WTC11 (cell line): ENCODE data around the gene COL4A2. TPM values are rescaled to one million over a fixed set of nuclear protein-coding genes. Genes with fewer than 3 reads are reported as not detected.

Experiments
- ATAC-seq: fragments of 200-7000 bp; cut with Tn5 transposase; 2 replicates; pipeline ENCODE4 v1.10.0; 2021; ENCODE audit warnings: mild to moderate bottlenecking, moderate library complexity
- CTCF ChIA-PET: fragments of 300-600 bp; sonication (Branson Sonifier 250); formaldehyde crosslinking; loops from one replicate; lab custom pipeline; 2021; ENCODE audit warnings: antibody characterized with exemption; lab: Charles Lee
- POLR2A ChIA-PET: fragments of 350-600 bp; sonication (Branson Sonifier 250); formaldehyde crosslinking; loops from one replicate; lab custom pipeline; 2021; ENCODE audit warnings: antibody characterized with exemption; lab: Charles Lee
- DNase-seq: peaks from one replicate; pipeline ENCODE4 v3.0.0; 2021; ENCODE audit warnings: low spot score
- H3K27ac Mint-ChIP-seq: 2 replicates; pipeline ENCODE4 v1.8.0; 2021; ENCODE audit warnings: mixed read lengths
- H3K27me3 Mint-ChIP-seq: 2 replicates; pipeline ENCODE4 v1.8.0; 2021; ENCODE audit warnings: low read depth, mild to moderate bottlenecking, moderate library complexity, mixed read lengths
- H3K36me3 Mint-ChIP-seq: 2 replicates; pipeline ENCODE4 v1.8.0; 2021; ENCODE audit warnings: mixed read lengths
- H3K4me1 Mint-ChIP-seq: 2 replicates; pipeline ENCODE4 v1.8.0; 2022; ENCODE audit warnings: mixed read lengths
- H3K4me3 Mint-ChIP-seq: 2 replicates; pipeline ENCODE4 v1.8.0; 2021; ENCODE audit warnings: mild to moderate bottlenecking, moderate library complexity, mixed read lengths
- H3K9me3 Mint-ChIP-seq: 2 replicates; pipeline ENCODE4 v1.8.0; 2021; ENCODE audit warnings: mixed read lengths
- CBFB ChIP-seq: sonication (generic); formaldehyde crosslinking; IDR thresholded peaks from 2 replicates; pipeline ENCODE4 v1.8.1; 2022; ENCODE audit warnings: mild to moderate bottlenecking, low read depth, missing genetic modification reagents
- CREB1 ChIP-seq: sonication (generic); formaldehyde crosslinking; IDR thresholded peaks from 2 replicates; pipeline ENCODE4 v1.8.0; 2023; ENCODE audit warnings: mild to moderate bottlenecking, missing genetic modification reagents
- FOXJ3 ChIP-seq: sonication (generic); formaldehyde crosslinking; IDR thresholded peaks from 2 replicates; pipeline ENCODE4 v1.9.0; 2021; ENCODE audit warnings: missing genetic modification reagents, mild to moderate bottlenecking, borderline replicate concordance
- GRHL2 ChIP-seq: fragments of 250-450 bp; sonication (Bioruptor Pico); IDR thresholded peaks from 2 replicates; pipeline ENCODE4 v1.8.0; 2022; ENCODE audit warnings: mild to moderate bottlenecking, moderate library complexity; ENCODE audit not compliant: insufficient replicate concordance, severe bottlenecking
- JAZF1 ChIP-seq: fragments of 250-450 bp; sonication (Bioruptor Pico); IDR thresholded peaks from 2 replicates; pipeline ENCODE4 v1.9.0; 2021; ENCODE audit warnings: moderate library complexity, mild to moderate bottlenecking, inconsistent platforms
- MXD4 ChIP-seq: fragments of 250-450 bp; sonication (Bioruptor Pico); IDR thresholded peaks from 2 replicates; pipeline ENCODE4 v1.8.0; 2021; ENCODE audit warnings: mild to moderate bottlenecking, moderate library complexity, borderline replicate concordance
- NR1H2 ChIP-seq: sonication (generic); formaldehyde crosslinking; IDR thresholded peaks from 2 replicates; pipeline ENCODE4 v1.9.0; 2021; ENCODE audit warnings: mild to moderate bottlenecking, moderate library complexity, missing genetic modification reagents
- SP1 ChIP-seq: sonication (generic); formaldehyde crosslinking; conservative IDR thresholded peaks from 2 replicates; pipeline ENCODE4 v1.8.1; 2022; ENCODE audit warnings: missing genetic modification reagents
- ZNF138 ChIP-seq: sonication (generic); formaldehyde crosslinking; conservative IDR thresholded peaks from 2 replicates; pipeline ENCODE4 v1.8.1; 2022; ENCODE audit warnings: mild to moderate bottlenecking, moderate library complexity, missing genetic modification reagents
- total RNA-seq: library from RNA; stranded (reverse); gene quantifications from 3 replicates; pipeline ENCODE4 v1.2.3, GENCODE V29; 2021
- TF ChIP-seq, protein P1 (sequence below): sonication (generic); formaldehyde crosslinking; IDR thresholded peaks from 2 replicates; pipeline ENCODE4 v1.8.1; 2022; ENCODE audit warnings: low read depth, mild to moderate bottlenecking, moderate library complexity, missing genetic modification reagents, borderline replicate concordance
- TF ChIP-seq, protein P2 (sequence below): sonication (generic); formaldehyde crosslinking; IDR thresholded peaks from 2 replicates; pipeline ENCODE4 v1.8.1; 2022; ENCODE audit warnings: mild to moderate bottlenecking, missing genetic modification reagents, moderate library complexity, borderline replicate concordance
- TF ChIP-seq, protein P3 (sequence below): sonication (generic); formaldehyde crosslinking; IDR thresholded peaks from 2 replicates; pipeline ENCODE4 v1.8.0; 2022; ENCODE audit warnings: mild to moderate bottlenecking, missing genetic modification reagents
- TF ChIP-seq, protein P4 (sequence below): sonication (generic); formaldehyde crosslinking; IDR thresholded peaks from 2 replicates; pipeline ENCODE4 v1.8.0; 2022; ENCODE audit warnings: mild to moderate bottlenecking, missing genetic modification reagents
- TF ChIP-seq, protein P5 (sequence below): fragments of 250-450 bp; sonication (Bioruptor Pico); IDR thresholded peaks from 2 replicates; pipeline ENCODE4 v1.9.0; 2021; ENCODE audit warnings: mild to moderate bottlenecking, borderline replicate concordance
- TF ChIP-seq, protein P6 (sequence below): sonication (generic); formaldehyde crosslinking; IDR thresholded peaks from 2 replicates; pipeline ENCODE4 v1.8.1; 2022; ENCODE audit warnings: missing genetic modification reagents, borderline replicate concordance
- TF ChIP-seq, protein P7 (sequence below): sonication (generic); formaldehyde crosslinking; IDR thresholded peaks from 2 replicates; pipeline ENCODE4 v1.8.0; 2023; ENCODE audit warnings: mild to moderate bottlenecking, missing genetic modification reagents

COL4A2 gene
- total RNA-seq, 1 experiment from 2014 or later: 109 TPM

DNA sequence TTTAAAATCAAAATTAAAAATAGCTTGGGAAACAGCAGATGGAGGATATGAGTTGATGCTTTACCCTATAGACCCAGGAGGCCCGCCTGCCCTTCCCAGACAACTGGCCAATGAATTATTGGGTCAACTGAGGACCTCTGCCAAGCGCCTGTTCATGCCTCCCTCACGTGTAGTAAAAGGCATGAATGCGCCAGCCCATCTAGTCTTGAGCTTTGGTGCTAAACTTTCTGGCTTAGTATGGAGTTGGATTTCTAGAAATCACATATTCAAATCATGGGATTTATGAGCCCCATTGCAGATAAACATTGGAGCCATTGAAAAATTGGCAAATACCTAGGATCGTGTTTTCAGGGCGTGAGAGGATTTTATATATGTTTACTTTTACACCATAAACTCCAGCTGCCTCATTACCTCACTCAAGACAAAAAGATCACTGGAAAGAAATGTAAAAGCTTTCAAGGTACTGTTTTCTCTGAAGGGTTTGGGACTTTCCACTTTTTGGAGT is 47.1 kb downstream of the COL4A2 start:
- ChIA-PET CTCF (interaction anchor here (1.4 to 1.6 kb wide), 5 partner anchors 10 to 132 kb away, joined by 3 to 8 read pairs (median 4); no protein-coding TSS in a partner anchor), POLR2A (interaction anchor here (0.7 to 1.2 kb wide), 2 partner anchors 28 to 232 kb away, joined by 4 read pairs; no protein-coding TSS in a partner anchor)
- Mint-ChIP-seq H3K27me3 (no peaks in the 10 kb centered on the region; the same call in 1 of the 2 replicates), H3K9me3 (no peaks in the 10 kb centered on the region), H3K4me1 (peaks cover 42% of the 10 kb centered on the region), H3K4me3 (no peak overlapping the region), H3K36me3 (no peaks in the 10 kb centered on the region; the same call in 1 of the 2 replicates), H3K27ac (peak overlapping the region; percentile 38; the same call in 1 of the 2 replicates)
- ATAC-seq: no peak
- DNase-seq: no peak
- TF ChIP-seq ZNF138 (CRISPR knock-in tag) (no peak), FOXJ3 (no peak), NR1H2 (CRISPR knock-in tag) (no peak), JAZF1 (CRISPR knock-in tag) (no peak), MXD4 (no peak), GRHL2 (CRISPR knock-in tag) (no peak), CBFB (CRISPR knock-in tag) (no peak), SP1 (CRISPR knock-in tag) (no peak)
- TF ChIP-seq, protein P1, sequence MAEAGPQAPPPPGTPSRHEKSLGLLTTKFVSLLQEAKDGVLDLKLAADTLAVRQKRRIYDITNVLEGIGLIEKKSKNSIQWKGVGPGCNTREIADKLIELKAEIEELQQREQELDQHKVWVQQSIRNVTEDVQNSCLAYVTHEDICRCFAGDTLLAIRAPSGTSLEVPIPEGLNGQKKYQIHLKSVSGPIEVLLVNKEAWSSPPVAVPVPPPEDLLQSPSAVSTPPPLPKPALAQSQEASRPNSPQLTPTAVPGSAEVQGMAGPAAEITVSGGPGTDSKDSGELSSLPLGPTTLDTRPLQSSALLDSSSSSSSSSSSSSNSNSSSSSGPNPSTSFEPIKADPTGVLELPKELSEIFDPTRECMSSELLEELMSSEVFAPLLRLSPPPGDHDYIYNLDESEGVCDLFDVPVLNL (CRISPR knock-in tag): no peak
- TF ChIP-seq, protein P2, sequence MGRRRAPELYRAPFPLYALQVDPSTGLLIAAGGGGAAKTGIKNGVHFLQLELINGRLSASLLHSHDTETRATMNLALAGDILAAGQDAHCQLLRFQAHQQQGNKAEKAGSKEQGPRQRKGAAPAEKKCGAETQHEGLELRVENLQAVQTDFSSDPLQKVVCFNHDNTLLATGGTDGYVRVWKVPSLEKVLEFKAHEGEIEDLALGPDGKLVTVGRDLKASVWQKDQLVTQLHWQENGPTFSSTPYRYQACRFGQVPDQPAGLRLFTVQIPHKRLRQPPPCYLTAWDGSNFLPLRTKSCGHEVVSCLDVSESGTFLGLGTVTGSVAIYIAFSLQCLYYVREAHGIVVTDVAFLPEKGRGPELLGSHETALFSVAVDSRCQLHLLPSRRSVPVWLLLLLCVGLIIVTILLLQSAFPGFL: no peak
- TF ChIP-seq, protein P3, sequence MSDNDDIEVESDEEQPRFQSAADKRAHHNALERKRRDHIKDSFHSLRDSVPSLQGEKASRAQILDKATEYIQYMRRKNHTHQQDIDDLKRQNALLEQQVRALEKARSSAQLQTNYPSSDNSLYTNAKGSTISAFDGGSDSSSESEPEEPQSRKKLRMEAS (CRISPR knock-in tag): no peak
- TF ChIP-seq, protein P4, sequence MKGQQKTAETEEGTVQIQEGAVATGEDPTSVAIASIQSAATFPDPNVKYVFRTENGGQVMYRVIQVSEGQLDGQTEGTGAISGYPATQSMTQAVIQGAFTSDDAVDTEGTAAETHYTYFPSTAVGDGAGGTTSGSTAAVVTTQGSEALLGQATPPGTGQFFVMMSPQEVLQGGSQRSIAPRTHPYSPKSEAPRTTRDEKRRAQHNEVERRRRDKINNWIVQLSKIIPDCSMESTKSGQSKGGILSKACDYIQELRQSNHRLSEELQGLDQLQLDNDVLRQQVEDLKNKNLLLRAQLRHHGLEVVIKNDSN (CRISPR knock-in tag): no peak
- TF ChIP-seq, protein P5, sequence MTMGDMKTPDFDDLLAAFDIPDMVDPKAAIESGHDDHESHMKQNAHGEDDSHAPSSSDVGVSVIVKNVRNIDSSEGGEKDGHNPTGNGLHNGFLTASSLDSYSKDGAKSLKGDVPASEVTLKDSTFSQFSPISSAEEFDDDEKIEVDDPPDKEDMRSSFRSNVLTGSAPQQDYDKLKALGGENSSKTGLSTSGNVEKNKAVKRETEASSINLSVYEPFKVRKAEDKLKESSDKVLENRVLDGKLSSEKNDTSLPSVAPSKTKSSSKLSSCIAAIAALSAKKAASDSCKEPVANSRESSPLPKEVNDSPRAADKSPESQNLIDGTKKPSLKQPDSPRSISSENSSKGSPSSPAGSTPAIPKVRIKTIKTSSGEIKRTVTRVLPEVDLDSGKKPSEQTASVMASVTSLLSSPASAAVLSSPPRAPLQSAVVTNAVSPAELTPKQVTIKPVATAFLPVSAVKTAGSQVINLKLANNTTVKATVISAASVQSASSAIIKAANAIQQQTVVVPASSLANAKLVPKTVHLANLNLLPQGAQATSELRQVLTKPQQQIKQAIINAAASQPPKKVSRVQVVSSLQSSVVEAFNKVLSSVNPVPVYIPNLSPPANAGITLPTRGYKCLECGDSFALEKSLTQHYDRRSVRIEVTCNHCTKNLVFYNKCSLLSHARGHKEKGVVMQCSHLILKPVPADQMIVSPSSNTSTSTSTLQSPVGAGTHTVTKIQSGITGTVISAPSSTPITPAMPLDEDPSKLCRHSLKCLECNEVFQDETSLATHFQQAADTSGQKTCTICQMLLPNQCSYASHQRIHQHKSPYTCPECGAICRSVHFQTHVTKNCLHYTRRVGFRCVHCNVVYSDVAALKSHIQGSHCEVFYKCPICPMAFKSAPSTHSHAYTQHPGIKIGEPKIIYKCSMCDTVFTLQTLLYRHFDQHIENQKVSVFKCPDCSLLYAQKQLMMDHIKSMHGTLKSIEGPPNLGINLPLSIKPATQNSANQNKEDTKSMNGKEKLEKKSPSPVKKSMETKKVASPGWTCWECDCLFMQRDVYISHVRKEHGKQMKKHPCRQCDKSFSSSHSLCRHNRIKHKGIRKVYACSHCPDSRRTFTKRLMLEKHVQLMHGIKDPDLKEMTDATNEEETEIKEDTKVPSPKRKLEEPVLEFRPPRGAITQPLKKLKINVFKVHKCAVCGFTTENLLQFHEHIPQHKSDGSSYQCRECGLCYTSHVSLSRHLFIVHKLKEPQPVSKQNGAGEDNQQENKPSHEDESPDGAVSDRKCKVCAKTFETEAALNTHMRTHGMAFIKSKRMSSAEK: no peak

DNA sequence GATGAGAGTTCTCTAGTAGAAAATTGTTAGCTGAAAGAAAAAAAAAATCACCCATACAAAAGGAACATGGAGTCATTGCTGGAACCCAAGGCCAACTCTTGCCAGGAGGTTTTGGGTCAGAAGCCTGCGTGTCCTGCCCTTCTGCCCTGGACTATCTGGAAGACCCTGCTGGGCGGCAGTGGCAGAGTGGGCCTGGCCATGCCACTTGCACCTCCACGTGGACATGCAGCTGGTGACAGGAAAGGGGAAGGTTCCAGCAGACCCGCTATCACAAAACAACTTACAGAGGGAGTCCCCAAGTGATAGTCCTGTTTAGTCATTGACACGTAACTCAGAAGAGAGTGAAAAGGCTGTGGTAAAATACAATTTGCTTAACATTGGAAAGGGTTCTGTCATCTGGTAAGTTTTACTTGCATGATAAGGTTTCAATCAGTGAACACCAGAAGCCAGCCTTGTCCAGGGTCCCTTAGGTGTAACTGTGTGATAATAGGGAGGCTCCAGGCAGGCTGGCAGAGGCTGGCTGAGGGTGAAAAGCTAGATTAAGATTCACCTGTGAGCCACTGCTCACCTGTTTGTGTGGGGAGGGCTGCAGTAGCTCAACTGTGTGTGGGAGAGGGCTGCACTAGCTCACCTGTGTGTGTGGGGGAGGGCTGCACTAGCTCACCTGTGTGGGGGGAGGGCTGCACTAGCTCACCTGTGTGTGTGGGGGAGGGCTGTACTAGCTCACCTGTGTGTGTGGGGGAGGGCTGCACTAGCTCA is 47.8 kb downstream of the COL4A2 start:
- POLR2A ChIA-PET: interaction anchor here (0.7 to 1.2 kb wide), 3 partner anchors 28 to 231 kb away, joined by 3 to 4 read pairs (median 4); partner anchors contain the start of genes COL4A1 and COL4A2
- DNase-seq: no peak
- Mint-ChIP-seq H3K36me3 (no peaks in the 10 kb centered on the region; the same call in 1 of the 2 replicates), H3K27ac (peak overlapping the region; percentile 85), H3K9me3 (no peaks in the 10 kb centered on the region)
- ATAC-seq: no peak; the same call in 1 of the 2 replicates
- TF ChIP-seq, protein P6, sequence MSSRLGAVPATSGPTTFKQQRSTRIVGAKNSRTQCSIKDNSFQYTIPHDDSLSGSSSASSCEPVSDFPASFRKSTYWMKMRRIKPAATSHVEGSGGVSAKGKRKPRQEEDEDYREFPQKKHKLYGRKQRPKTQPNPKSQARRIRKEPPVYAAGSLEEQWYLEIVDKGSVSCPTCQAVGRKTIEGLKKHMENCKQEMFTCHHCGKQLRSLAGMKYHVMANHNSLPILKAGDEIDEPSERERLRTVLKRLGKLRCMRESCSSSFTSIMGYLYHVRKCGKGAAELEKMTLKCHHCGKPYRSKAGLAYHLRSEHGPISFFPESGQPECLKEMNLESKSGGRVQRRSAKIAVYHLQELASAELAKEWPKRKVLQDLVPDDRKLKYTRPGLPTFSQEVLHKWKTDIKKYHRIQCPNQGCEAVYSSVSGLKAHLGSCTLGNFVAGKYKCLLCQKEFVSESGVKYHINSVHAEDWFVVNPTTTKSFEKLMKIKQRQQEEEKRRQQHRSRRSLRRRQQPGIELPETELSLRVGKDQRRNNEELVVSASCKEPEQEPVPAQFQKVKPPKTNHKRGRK: no peak
- TF ChIP-seq CREB1: no peak
- TF ChIP-seq, protein P7, sequence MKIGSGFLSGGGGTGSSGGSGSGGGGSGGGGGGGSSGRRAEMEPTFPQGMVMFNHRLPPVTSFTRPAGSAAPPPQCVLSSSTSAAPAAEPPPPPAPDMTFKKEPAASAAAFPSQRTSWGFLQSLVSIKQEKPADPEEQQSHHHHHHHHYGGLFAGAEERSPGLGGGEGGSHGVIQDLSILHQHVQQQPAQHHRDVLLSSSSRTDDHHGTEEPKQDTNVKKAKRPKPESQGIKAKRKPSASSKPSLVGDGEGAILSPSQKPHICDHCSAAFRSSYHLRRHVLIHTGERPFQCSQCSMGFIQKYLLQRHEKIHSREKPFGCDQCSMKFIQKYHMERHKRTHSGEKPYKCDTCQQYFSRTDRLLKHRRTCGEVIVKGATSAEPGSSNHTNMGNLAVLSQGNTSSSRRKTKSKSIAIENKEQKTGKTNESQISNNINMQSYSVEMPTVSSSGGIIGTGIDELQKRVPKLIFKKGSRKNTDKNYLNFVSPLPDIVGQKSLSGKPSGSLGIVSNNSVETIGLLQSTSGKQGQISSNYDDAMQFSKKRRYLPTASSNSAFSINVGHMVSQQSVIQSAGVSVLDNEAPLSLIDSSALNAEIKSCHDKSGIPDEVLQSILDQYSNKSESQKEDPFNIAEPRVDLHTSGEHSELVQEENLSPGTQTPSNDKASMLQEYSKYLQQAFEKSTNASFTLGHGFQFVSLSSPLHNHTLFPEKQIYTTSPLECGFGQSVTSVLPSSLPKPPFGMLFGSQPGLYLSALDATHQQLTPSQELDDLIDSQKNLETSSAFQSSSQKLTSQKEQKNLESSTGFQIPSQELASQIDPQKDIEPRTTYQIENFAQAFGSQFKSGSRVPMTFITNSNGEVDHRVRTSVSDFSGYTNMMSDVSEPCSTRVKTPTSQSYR (CRISPR knock-in tag): peak; percentile 62; the same call in 1 of the 2 replicates
- TF ChIP-seq, all 79 proteins: peak for 1
- CTCF ChIA-PET: interaction anchor here (0.6 to 1.7 kb wide), 12 partner anchors 9 to 133 kb away, joined by 3 to 12 read pairs (median 4); partner anchors contain the start of genes COL4A1 and COL4A2
- Mint-ChIP-seq H3K4me3 (peak overlapping the region; percentile 16; the same call in 1 of the 2 replicates), H3K27me3 (no peaks in the 10 kb centered on the region; the same call in 1 of the 2 replicates), H3K4me1 (peaks cover 42% of the 10 kb centered on the region)
